Central memory CD8-positive, alpha-beta T cell (primary cell): ENCODE measurements around the gene MED31.

ENCODE experiments used
- ATAC-seq: fragments of 150-1000 bp; cut with Tn5 transposase; replicated peaks from 2 replicates; pipeline ENCODE4 v1.10.0; 2022; ENCODE audit warnings: mild to moderate bottlenecking, moderate FRiP score, moderate number of reproducible peaks; ENCODE audit not compliant: poor library complexity, severe bottlenecking; ENCODE audit errors: extremely low read depth
- DNase-seq, 2 donors: peaks; one replicate each; pipeline ENCODE4 v3.0.0; 2021; ENCODE audit warnings: low spot score in 2 of 2
- H3K27ac Mint-ChIP-seq: one replicate; pipeline ENCODE4 v1.8.0; 2022; ENCODE audit warnings: low read depth, mild to moderate bottlenecking, moderate library complexity, mixed read lengths
- H3K27me3 Mint-ChIP-seq: one replicate; pipeline ENCODE4 v1.8.0; 2022; ENCODE audit warnings: mixed read lengths
- H3K36me3 Mint-ChIP-seq: one replicate; pipeline ENCODE4 v1.8.0; 2022; ENCODE audit warnings: mild to moderate bottlenecking, moderate library complexity, mixed read lengths; ENCODE audit not compliant: insufficient read depth
- H3K4me1 Mint-ChIP-seq: one replicate; pipeline ENCODE4 v1.8.0; 2022; ENCODE audit warnings: mixed read lengths
- H3K4me3 Mint-ChIP-seq: one replicate; pipeline ENCODE4 v1.8.0; 2022; ENCODE audit warnings: mild to moderate bottlenecking, moderate library complexity, mixed read lengths
- H3K9me3 Mint-ChIP-seq: one replicate; pipeline ENCODE4 v1.8.0; 2022; ENCODE audit warnings: mixed read lengths

The MED31 gene

DNA sequence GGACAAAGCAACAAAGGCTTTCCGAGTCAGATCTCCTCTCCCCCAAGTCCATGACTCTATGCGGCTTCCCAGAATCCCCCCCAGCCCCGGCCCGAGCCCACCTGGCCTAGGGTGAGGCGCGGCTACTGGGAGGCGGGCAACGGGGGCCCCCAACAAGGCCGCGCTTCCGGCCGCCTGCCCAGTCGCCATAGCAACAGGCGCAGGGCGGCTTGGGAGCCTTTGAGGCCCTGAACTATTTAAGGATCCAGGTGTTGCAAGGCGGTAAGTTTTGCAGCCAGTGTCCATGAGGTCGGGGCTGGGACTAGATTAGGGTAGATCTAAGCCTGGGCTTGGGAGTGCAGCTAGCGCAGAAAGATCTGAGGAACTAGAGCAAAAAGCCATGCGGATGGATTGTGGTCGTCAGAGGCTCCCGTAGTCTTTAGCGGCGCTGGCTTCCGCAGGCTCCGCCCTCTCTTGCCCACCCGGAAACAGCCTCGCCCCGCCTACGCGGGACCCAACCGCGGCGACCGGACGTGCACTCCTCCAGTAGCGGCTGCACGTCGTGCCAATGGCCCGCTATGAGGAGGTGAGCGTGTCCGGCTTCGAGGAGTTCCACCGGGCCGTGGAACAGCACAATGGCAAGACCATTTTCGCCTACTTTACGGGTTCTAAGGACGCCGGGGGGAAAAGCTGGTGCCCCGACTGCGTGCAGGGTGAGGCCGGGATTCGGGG is 10.7 kb downstream of the MED31 start, which contains the start of the genes KIAA0753 and TXNDC17:
KIAA0753 (minus strand) TSS at position 176 of the 711 bp plus-strand sequence. CDS start 5,608 bp downstream, outside the sequence.
TXNDC17 (plus strand) TSS at position 525 of the 711 bp plus-strand sequence; CDS start at position 548, 23 bp downstream.
- Mint-ChIP-seq H3K9me3 (no peaks in the 10 kb centered on the region), H3K4me1 (peaks cover 72% of the 10 kb centered on the region), H3K27ac (peak within 1 kb of the TSS; percentile 94), H3K4me3 (peak within 1 kb of the TSS; percentile 95), H3K27me3 (no peaks in the 10 kb centered on the region), H3K36me3 (peaks cover 33% of the 10 kb centered on the region)
- ATAC-seq (peak; percentile 84), DNase-seq (peak; percentile 86)

DNA sequence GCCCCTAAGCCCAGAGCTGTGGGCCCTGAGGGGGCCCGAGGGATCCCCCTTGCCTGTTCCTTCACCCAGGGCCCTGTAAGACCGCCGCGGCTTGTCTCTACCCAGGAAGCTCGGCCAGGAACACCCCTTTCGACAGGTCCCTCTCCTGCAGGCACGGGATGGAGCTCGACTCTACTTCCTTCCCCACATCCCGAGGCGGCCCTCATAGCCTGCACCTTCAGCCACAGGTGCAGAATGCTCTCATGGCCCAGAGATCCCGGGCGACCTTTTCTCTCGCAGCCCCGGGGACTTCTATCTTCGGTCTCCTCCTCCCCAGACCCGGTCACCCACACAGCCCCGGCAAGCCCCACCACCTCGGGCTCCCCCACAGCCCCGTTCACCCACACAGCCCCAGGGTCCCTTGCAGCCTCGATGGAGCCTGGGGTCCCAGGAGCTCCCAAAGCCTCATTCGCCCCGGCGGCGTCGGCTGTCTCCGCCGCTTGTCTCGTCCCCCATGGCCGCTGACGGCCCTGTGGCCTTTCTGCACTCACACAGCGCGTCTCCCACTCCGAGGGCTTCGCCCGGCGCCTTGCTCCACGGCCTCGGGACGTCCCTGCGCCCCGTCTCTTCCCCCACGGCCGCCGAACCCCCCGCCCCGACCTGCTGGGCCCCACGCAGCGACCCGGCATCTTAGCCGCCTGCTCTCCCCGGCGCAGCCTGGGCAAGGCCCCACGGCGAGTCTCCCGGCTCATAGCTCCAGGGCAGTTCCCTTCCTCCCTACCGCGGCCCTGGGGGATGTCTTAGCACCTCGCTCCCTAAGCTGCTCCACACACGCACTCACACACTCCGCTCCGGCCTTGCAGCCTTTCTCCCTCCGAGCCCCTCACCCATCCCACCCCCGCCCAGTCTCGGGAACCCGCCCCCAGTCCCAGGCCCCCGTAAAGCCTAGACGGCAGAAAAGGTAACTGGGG is 11.5 kb downstream of the MED31 start:
- H3K4me1 Mint-ChIP-seq: peaks cover 66% of the 10 kb centered on the region
- H3K27me3 Mint-ChIP-seq: no peaks in the 10 kb centered on the region
- peak overlapping the region; percentile 95 for H3K4me3 Mint-ChIP-seq
- H3K36me3 Mint-ChIP-seq: peaks cover 30% of the 10 kb centered on the region
- no peaks in the 10 kb centered on the region for H3K9me3 Mint-ChIP-seq
- DNase-seq (no peak), ATAC-seq (peak; percentile 26)
- H3K27ac Mint-ChIP-seq: peak overlapping the region; percentile 94

DNA sequence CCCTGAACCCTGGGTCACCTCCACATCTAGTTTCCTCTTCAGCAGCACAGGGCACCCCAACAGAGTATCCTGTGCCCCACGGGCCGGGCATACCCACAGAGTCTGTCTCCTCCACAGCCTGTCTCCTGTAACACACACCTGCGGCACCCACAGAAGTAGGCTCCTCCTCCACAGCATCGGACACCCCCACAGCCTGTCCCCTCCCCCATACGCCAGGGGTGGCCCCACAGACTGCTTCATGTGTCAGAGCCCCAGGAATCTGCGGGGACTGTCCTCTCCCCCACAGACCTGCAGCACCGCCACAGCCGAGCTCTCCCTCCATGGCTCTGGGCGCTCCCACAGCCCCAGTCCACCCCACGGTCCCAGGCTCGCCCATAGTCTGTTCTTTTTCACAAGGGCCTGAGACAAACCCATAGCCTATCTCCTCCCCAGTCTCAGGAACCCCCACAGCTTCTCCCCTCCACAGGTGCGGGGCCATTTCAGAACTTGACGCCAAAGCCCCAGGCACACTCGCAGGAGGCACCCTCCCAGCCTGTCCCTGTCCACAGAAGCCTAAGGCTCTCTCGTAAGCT is 12.3 kb downstream of the MED31 start:
- peaks cover 30% of the 10 kb centered on the region for H3K36me3 Mint-ChIP-seq
- ATAC-seq (no peak), DNase-seq (no peak)
- peaks cover 59% of the 10 kb centered on the region for H3K4me1 Mint-ChIP-seq
- H3K27me3 Mint-ChIP-seq: no peaks in the 10 kb centered on the region
- H3K27ac Mint-ChIP-seq: peak overlapping the region; percentile 94
- H3K9me3 Mint-ChIP-seq: no peaks in the 10 kb centered on the region
- H3K4me3 Mint-ChIP-seq: peak overlapping the region; percentile 95

DNA sequence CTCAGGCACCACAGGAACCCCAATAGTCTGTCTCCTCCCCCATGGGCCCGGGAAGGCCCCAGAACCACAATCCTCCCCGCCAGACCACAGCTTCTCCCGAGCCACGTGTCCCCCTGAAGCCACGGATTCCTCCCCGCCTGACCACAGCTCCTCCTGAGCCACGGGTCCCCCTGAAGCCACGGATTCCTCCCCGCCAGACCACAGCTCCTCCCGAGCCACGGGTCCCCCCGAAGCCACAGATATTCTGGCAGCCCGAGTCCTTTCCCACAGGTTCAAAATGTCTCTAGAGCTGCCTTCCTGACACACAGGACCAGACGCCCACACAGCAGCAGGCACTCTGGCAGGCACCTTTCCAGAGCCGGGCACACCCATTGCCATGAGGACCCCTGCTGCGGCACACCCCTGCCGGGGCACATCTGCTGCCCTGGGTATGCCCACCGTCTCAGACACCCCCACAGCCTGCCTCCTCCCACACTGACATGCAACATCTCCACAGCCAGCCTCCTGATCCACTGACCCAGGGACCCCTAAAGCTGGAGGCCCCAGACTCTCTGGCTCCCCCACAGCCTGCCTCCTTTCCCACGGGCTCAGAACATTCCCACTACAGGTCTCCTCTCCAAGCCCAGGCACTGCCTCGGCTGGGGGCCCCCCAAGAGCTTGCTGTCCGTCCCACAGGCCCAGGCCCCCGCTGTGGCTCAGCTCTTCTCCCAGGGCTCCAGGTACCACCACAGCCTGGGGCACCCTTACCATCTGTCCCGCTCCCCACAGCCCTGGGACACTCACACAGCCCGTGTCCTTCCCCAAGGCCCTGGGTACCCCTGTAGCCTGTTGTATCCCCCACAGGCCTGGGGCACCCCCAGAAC is 13.1 kb downstream of the MED31 start:
- Mint-ChIP-seq H3K27ac (peak overlapping the region; percentile 94), H3K4me3 (peak overlapping the region; percentile 95), H3K36me3 (peaks cover 32% of the 10 kb centered on the region), H3K27me3 (no peaks in the 10 kb centered on the region), H3K9me3 (no peaks in the 10 kb centered on the region), H3K4me1 (peaks cover 56% of the 10 kb centered on the region)
- no peak for DNase-seq
- ATAC-seq: no peak

DNA sequence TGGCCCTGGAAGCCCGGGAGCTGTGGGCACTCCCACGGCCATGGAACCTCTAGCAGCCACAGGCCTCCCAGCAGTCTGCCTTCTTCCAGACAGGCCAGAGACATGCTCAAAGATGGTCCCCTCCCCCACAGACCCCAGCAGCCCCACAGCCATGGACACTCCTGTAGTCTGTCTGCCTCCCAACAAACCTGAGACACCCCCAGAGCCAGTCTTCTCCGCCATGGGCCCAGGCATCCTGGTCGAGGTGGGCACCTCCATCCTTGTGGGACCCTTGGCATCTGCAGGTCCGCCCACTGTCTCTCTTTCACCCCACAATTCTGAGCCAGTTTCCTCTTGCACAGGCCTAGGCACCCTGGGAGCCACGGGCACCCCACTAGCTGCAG is 14.0 kb downstream of the MED31 start:
- Mint-ChIP-seq H3K4me3 (no peak overlapping the region), H3K9me3 (no peaks in the 10 kb centered on the region)

DNA sequence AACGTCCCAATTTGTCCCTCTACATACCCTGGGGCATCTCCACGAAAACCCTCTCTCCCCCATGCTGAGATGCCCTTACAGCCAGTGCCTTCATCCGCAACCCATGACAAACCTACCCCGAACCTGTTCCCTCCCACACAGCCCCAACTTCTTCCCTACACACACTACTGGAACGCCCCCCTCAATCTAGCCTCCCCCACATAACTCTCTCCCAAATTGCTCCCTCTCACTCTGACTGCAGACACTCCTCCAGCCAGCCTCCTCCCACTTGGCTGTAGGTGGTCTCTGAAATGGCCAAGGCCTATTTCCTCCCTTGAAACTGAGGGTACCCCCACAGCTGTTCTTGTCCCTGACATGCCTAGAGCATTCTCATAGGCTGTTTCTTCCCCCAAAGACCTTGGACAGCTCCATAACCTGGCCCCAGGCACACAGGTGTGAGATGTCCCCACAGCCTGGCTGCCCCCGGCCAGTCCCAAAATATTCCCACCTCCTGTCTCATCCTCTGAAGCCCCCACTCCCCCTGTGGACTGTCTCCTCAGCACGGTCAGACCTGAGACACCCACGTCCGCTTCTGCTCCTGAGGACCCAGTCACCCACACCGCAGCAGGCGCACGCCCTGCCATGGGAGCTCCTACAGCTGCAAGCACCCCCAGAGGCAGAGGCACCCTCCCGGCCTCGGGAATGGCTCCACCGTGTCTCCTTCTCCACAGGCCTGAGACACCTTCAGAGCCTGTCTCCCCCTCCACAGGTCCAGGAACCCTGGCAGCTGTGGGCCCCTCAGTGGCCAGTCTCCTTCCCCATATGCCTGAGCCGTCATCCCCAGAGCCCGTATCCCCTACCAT is 14.6 kb downstream of the MED31 start:
- no peak overlapping the region for H3K4me3 Mint-ChIP-seq
- H3K36me3 Mint-ChIP-seq: peaks cover 33% of the 10 kb centered on the region
- peak overlapping the region; percentile 47 for H3K27ac Mint-ChIP-seq
- H3K9me3 Mint-ChIP-seq: no peaks in the 10 kb centered on the region
- H3K4me1 Mint-ChIP-seq: peaks cover 50% of the 10 kb centered on the region
- no peak for ATAC-seq
- DNase-seq: no peak
- no peaks in the 10 kb centered on the region for H3K27me3 Mint-ChIP-seq

More for the DNA sequence above, 14.0 kb downstream of the MED31 start:
- DNase-seq: no peak
- ATAC-seq: no peak
- Mint-ChIP-seq H3K27ac (no peak overlapping the region), H3K36me3 (peaks cover 31% of the 10 kb centered on the region), H3K4me1 (peaks cover 52% of the 10 kb centered on the region), H3K27me3 (no peaks in the 10 kb centered on the region)

DNA sequence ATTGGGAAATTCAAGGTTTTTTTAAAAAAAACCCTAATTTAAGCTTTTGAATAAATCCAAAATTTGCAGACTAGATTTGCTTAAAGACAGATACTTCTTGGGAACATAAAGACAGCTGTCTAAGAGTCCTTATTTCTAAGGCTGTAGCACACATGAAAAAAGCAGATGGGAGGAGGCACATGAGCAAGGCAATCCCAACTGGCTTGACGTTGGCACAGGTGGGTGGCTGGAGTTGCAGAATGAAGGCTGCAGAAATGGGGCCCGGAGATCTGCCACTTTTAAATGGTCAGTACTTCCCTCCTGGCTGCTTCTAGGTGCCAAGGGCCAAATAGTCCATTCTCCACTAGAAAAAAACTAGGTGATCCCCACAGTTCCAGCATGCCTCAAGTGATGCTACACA is 15.3 kb downstream of the MED31 start:
- Mint-ChIP-seq H3K4me1 (peaks cover 48% of the 10 kb centered on the region), H3K4me3 (no peak overlapping the region), H3K9me3 (no peaks in the 10 kb centered on the region), H3K27ac (no peak overlapping the region), H3K36me3 (peaks cover 30% of the 10 kb centered on the region), H3K27me3 (no peaks in the 10 kb centered on the region)
- ATAC-seq: no peak
- DNase-seq: no peak

DNA sequence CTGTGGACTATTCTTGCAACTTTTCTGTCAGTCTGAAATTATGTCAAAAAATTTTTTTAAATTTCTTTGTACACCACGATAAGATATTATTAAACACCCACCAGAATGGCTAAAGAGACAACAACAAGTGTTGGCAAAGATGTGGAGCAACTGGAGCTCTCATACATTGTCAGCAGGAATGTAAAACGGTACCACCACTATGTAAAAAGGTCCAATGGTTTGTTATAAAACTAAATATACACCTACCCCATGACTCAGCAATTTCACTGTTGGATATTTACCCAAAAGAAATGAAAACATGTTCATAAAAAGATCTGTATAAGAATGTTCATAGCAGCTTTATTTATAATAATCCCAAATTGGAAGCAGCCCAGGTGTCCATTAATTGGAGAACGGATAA is 18.1 kb downstream of the MED31 start:
- Mint-ChIP-seq H3K36me3 (peaks cover 27% of the 10 kb centered on the region), H3K27ac (no peak overlapping the region), H3K4me3 (no peak overlapping the region), H3K4me1 (peaks cover 31% of the 10 kb centered on the region), H3K27me3 (no peaks in the 10 kb centered on the region), H3K9me3 (no peaks in the 10 kb centered on the region)
- ATAC-seq: no peak
- DNase-seq: no peak

DNA sequence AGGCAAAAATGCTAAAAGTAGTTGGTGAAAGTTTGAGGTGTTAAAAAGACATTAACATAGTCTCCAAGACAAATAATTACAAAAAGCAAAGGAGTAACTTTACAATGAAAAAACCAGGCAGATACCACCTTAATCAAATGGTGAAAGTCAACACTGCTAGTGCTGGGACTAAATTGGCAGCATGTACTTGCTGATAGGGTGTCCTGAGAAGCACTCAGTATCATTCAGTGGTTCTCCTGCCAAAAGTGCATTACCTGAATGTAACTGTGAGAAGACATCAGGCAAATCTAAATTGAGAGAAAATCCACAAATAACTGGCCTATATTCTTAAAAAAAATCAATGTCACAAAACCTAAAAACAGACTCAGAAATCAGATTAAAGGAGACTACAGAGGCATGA is 18.9 kb downstream of the MED31 start:
- no peaks in the 10 kb centered on the region for H3K27me3 Mint-ChIP-seq
- H3K36me3 Mint-ChIP-seq: peaks cover 31% of the 10 kb centered on the region
- no peak overlapping the region for H3K4me3 Mint-ChIP-seq
- H3K27ac Mint-ChIP-seq: peak overlapping the region; percentile 67
- DNase-seq (no peak), ATAC-seq (no peak)
- no peaks in the 10 kb centered on the region for H3K9me3 Mint-ChIP-seq
- peaks cover 25% of the 10 kb centered on the region for H3K4me1 Mint-ChIP-seq

DNA sequence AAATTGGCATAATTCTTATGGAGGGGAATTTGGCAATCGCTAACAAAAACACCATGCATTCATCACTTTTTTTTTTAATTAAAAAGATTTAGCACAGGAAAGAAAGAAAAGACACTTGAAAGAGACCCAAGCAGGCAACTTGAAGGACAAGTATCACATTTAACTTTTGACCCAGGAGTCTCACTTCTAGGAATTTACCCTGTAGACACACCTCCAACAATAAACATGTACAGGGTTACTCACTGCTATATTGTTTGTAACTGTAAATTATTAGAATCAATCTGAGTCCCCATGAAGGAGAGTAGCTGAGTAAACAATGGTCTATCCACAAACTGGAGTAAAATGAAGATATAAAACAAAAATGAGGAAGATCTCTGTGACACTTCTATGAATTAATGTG is 21.0 kb downstream of the MED31 start:
- H3K27ac Mint-ChIP-seq: peak overlapping the region; percentile 1
- H3K27me3 Mint-ChIP-seq: no peaks in the 10 kb centered on the region
- DNase-seq (no peak), ATAC-seq (no peak)
- H3K4me3 Mint-ChIP-seq: no peak overlapping the region
- H3K4me1 Mint-ChIP-seq: peaks cover 24% of the 10 kb centered on the region
- H3K36me3 Mint-ChIP-seq: peaks cover 36% of the 10 kb centered on the region
- no peaks in the 10 kb centered on the region for H3K9me3 Mint-ChIP-seq

DNA sequence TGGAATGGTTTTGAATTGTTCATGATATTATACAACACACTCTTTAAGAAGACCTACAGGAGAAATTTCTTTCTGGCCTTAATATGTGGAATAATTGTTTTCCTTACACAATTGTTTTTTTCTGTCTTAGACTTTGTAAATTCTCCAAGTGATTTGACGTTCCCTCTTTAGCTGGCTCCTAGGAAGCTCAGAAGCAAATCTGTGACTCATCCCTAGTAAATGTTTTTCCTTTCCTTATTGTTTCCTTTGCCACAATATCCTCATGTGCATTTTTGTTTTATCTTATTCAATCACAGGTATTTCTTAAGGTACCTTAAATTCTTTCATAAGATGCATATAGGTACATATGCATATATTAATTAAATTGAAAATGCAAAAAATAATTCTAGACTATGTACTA is 24.4 kb downstream of the MED31 start:
- DNase-seq: no peak
- no peaks in the 10 kb centered on the region for H3K9me3 Mint-ChIP-seq
- ATAC-seq: no peak
- no peaks in the 10 kb centered on the region for H3K27me3 Mint-ChIP-seq
- no peak overlapping the region for H3K27ac Mint-ChIP-seq
- peaks cover 18% of the 10 kb centered on the region for H3K36me3 Mint-ChIP-seq
- H3K4me1 Mint-ChIP-seq: peaks cover 24% of the 10 kb centered on the region
- no peak overlapping the region for H3K4me3 Mint-ChIP-seq
